SH-SY5Y (cell line): ENCODE results near the gene ZFAND2A.

ENCODE experiments used
- GATA2 ChIP-seq: IDR thresholded peaks from 2 replicates; pipeline ENCODE4 v1.6.1; 2011; ENCODE audit warnings: mild to moderate bottlenecking, low read depth, low read length
- GATA3 ChIP-seq: IDR thresholded peaks from 2 replicates; pipeline ENCODE4 v1.6.1; 2011; ENCODE audit warnings: low read depth, mild to moderate bottlenecking, low read length, moderate library complexity

GRCh38 chr7:1174002-1174401 lies 14.0 kb upstream of the ZFAND2A start:
- no peak for TF ChIP-seq GATA2
- no peak for TF ChIP-seq GATA3
